COLO829 (cell line): ENCODE data around the gene FAM216B.
"Not testable (repeated sequence)": the region's sequence is repeated elsewhere in the genome, so short reads cannot be mapped to it uniquely, and the experiment has no call there.

Source experiments
- DNase-seq: peaks from one replicate; pipeline ENCODE4 v3.0.0; 2012; ENCODE audit warnings: low spot score

Gene FAM216B

DNA sequence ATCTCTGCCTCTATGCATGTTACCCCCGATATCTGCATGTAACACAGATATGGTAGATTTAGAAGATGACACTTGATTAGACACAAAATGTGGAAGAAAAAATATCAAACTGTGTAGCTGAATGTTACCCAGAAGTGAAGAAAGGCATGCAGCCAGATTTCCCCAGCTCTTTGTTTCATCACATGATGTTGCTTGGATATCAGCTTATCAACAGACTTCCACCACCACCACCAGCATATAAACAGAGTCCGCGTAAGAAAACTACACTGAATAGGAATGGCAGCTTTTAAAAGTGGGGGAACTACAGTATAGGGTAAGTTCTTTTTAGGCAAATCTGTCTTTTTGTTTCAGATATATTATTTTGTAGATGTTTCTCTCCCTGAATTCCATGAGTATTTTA, at the start of gene FAM216B:
FAM216B (plus strand) TSS at position 233 of the 400 bp plus-strand sequence. CDS start 2,484 bp downstream, outside the sequence.
- no peak for DNase-seq

DNA sequence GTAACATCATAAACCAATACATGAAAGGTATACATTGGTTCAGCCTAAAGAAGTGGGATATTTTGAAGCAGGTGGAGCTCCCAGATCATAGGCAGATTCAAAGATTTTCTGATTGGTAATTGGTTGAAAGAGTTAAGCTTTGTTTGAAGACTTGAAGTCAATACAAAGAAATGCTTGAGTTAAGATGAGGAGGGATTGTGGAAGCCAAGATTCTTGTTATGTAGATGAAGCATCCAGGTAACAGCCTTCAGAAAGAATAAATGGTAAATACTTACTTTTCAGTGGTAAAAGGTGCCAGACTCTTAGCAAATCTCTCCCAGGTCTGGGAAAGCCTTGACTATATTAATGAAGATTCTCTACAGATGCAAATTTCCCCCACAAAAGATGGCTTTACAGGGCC, 49.3 kb upstream of the FAM216B start:
- no peak for DNase-seq

DNA sequence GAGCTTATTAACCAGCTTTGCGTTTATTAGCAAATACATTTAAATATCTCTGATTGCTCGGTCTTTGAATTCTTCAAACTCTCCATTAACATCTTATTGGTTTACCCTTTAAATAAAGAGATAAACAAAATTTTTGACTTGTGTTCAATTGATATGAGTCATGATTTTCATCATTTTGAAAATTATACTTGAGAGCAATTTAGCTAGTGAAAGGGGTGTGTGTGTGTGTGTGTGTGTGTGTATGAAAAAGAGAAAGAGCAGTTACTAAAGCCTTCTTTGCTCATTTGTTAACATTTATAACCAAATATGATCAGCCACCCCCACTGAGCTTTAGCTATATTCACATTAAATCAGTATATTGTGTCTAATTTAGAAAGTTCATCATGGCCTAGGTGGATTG, 48.3 kb upstream of the FAM216B start:
- DNase-seq, result no peak

- peak; percentile 66 for DNase-seq
Observed at GRCh38 chr13:42735010-42735409, 46.4 kb upstream of the FAM216B start.

DNA sequence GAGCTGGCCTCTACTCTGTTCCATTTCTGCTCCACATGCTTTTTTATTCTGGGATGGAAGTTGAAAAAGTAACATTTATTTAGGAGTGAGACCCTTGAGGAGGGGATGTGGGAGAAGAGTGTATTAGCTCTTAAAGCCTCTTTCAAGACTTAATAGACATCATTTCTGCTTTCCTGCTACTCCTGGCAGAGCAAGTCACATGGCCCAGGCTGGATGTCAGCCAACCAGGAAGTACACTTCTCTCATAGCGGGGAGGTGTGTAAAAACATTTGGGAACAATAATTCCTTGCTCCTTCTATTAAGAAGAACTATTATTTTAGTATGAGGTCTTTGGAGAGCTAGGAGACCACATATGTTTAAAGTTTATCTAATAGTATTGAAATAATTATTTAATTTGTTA, 40.6 kb upstream of the FAM216B start:
- no peak for DNase-seq

DNA sequence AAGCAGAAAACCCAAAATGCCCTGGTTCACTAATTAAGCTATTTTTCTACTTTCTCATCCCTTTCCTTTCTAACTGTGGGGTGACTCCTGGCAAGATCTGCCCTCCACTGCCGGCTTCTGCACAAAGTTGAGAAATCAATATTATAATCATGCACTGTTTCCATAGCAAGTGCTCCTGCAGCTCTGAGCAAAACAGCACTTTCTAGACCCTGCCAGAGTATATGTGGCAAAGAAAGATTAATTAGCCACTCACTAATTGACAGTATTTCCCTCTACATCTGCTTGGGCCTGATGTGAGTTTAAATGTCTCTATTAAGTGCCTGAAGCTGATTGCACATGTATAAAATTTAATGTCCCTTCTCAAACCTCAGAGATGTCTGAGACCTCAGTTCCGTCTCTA, 39.5 kb upstream of the FAM216B start:
- DNase-seq, result no peak

DNA sequence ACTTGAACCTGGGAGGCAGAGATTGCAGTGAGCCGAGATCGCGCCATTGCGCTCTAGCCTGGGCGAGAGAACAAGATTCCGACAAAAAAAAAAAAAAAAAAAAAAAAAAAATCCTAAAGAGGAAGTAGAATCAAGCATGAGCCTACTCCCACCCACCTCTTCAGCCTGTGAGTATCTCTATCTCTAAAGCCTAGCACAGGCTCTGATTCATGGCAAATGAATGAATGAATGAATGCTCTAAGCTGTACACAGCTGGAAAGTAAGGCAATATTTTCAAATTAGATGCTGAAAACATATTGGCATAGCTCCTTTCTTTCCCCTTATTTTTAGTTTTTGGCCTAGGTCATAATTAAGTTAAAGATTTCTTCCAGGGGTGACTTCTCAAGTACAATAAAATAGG, 35.7 kb upstream of the FAM216B start:
- DNase-seq, result no peak

GRCh38 chr13:42746866-42747265, 34.5 kb upstream of the FAM216B start:
- DNase-seq, result no peak

DNA sequence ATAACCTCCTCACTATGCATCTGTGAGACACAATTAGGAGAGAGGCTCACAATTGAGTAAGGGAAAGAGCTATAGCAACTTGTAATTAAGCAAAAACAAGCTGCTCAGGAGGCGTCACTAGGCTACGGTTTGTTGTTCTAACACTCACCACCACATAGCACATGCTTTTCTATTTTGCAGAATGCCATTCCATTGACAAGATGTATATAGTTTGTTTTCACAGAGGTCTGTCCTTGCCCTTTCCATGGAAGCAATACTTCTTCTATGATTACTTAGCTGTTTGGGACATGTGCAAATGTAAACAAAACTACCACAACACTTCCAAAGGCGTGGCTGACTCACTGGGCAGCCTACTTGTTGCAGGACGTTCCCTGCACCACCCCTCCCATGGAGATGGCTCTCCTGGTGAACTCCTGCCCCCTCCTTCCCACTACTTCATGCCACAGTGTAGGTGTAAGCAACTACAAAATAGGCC, 33.9 kb upstream of the FAM216B start:
- DNase-seq, result no peak

DNA sequence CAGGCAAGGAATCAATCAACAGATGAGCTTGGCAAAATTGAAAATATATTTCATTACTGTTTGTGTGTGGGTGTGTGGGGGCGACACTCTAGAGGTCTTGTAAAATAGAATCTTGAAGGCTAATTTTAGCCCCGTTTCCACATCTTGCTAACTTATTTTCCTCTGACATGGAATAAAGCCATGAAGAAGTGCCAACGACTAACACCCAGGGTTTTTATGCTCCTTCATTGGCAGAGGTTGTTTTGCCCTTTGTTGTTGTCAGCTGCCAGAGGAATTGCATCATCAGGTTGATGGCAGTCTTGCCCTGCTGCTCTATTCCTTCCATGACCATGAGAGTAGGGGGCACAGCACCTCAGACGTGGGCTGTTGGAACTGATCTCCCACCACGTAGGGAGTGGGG, 30.6 kb upstream of the FAM216B start:
- DNase-seq, result no peak

DNA sequence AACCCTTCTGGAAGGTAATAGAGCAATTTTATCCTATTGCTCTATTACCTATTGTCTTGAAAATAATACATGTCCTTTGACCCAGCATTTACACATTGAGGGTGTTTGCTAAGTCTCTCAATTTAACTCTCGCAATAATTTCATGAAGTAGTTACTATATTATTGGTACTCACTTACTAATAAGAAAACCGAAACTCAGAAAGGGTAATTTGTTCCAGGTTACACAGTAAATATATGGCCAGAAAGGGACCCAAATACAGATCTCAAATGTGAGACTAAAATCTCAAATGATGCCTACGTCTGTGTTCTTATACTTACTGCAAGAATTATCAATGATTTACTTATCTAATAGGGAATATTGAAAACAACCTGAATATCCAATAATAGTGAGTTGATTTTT, 29.7 kb upstream of the FAM216B start:
- no peak for DNase-seq

DNA sequence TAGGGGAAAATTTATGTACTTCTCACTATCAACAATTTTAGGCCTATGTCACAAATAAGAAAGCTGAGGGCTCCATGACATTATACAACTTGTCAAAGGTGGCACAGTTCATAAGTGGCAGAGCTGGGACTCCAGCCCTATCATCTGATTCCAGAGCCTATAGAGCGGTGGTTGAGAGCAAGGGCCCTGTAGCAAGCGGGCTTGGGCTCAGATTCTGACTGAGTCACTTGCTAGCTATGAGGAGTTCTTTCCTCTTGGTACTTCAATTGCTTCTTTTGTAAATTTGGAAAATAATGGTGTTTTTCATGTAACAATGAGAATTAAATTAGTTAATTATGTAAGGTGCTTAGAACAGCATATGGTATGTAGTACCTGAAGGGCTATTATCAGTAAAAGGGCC, 28.7 kb upstream of the FAM216B start:
- DNase-seq, result no peak

DNA sequence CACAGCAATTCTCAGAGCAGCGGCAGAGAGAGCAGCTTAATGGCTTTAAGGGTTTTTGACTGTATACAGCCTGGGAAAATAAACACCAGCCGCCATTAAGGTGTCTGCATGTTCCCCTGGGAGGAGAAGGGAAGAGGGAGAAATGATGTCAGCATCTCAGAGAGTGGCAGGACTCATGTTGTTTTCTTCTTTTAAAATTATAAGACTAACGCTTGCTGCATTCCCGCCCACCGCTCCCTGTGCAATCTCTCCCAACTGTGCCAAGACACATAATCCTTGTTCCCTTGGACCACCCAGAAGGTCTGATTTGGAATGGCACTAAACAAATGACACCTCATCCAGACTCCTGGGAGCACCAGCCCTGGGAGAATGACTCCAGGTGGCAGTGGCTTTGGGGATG, 27.7 kb upstream of the FAM216B start:
- no peak for DNase-seq

GRCh38 chr13:42754801-42755510, 26.4 kb upstream of the FAM216B start:
- no peak for DNase-seq

GRCh38 chr13:42757678-42758420, 23.5 kb upstream of the FAM216B start:
- no peak for DNase-seq

- DNase-seq, result no peak
Observed at GRCh38 chr13:42758515-42758914, 22.9 kb upstream of the FAM216B start.

GRCh38 chr13:42760951-42761350, 20.4 kb upstream of the FAM216B start:
- DNase-seq, result no peak

- no peak for DNase-seq
Observed at GRCh38 chr13:42762251-42762650, 19.1 kb upstream of the FAM216B start.

DNA sequence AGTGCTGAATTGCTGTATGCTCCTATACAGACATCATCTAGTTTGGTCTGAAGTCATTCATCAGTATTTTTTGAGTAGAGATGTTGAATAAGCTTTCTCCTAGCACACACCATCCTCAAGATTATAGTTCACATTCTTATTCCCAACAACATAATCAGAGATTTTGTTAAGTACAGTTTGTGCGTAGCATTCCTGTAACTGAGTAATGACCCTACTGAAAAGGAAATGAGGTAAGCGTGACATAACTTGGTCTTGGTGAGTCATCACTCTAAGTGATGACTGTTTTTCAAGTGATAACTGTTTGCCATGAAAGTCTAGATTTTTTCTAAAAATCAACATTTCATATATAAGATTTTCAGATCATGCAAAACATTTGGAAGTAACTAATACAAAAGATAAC, 18.5 kb upstream of the FAM216B start:
- DNase-seq, result peak; percentile 19

DNA sequence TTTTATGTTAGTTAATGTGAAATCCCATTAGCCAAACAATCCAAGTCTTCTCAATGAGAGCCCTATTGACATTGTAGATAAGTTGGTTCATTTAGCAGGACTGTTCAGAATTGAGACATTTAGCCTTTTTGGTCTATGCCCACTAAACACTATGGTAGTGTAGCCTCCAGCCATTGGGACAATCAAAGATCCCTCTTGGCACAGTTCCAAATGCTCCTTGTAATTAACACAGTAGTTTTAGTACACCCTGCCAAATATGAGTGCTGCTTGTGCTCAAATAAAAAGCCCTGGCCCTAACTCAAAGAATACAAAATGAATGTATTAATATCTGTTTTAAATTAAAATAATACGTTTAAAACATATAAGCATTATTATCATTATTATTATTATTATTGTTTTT, 15.4 kb upstream of the FAM216B start:
- DNase-seq, result no peak

- DNase-seq, result no peak
Observed at GRCh38 chr13:42769650-42770049, 11.7 kb upstream of the FAM216B start.

DNA sequence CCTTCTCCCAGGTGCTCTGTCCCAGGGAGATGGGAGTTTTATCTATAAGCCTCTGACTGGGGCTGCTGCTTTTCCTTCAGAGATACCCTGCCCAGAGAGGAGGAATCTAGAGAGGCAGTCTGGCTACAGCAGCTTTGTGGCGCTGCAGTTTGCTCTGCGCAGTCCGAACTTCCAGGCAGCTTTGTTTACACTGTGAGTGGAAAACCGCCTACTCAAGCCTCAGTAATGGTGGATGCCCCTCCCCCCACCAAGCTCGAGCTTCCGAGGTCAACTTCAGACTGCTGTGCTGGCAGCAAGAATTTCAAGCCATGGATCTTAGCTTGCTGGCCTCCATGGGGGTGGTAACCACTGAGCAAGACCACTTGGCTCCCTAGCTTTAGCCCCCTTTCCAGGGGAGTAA, 4.8 kb upstream of the FAM216B start:
- not testable (repeated sequence) for DNase-seq

DNA sequence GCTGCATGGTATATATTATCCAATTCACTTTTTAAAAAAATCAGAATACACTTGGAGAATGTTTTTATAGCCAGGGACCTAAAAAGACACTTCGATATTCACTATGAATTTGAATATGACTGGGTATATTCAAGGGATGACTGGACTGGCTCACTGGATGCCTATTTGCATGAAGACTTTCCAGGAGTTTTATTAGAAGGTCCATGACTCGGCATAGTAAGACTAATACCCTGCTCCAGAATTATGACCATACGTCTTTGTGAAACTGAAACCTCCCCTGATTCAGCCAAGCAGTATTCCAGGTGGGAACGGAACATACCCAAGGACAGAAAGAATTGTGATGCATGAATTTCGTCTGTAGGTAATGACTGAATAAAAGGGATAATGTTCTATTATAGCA, 3.9 kb upstream of the FAM216B start:
- DNase-seq, result no peak

DNA sequence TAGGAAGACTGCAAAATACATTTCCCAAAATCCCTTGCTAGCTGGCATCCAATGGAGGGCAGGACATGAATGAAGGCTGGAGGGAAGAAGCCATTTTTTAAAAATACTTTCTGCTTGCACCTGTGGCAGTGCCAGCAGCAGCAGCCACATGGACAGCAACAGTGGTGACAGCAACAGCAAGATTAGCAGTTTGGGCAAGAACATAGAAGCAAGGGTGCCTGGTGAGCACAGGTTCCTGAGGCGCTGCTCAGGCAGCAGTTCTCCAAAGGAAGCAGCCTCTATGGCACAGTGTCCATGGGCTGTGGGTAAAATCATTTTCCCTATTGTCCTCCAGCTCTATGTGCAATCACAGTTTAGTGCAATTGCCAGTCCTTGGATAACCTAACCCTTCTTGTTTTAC, 1.3 kb upstream of the FAM216B start:
- no peak for DNase-seq
